Vagina (tissue), 2 donors: ENCODE measurements around the gene NXPH4.

Experiments used
- POLR2A ChIP-seq, 2 donors: fragments of 450-650 bp; IDR thresholded peaks; one replicate each; pipeline ENCODE4 v1.6.1; 2017; ENCODE audit warnings: antibody characterized with exemption in 2 of 2, mild to moderate bottlenecking in 2 of 2, moderate library complexity in 2 of 2
- POLR2AphosphoS5 ChIP-seq, 2 donors: sonication (generic); formaldehyde crosslinking; IDR thresholded peaks; one replicate each; pipeline ENCODE4 v1.9.0; 2017; ENCODE audit warnings: antibody characterized with exemption in 2 of 2, mild to moderate bottlenecking in 2 of 2, low read depth in 1 of 2; ENCODE audit not compliant: insufficient read depth in 1 of 2
- TF ChIP-seq, protein P1 (sequence below), 3 experiments: fragments of 450-650 bp in 2 of 3; fragments of 200-600 bp in 1 of 3; sonication (generic) in 1 of 3; IDR thresholded peaks; one replicate each; pipeline ENCODE4 v1.5.1; 2017 to 2019; ENCODE audit warnings: antibody characterized with exemption in 3 of 3, mild to moderate bottlenecking in 2 of 3, moderate library complexity in 2 of 3

DNA sequence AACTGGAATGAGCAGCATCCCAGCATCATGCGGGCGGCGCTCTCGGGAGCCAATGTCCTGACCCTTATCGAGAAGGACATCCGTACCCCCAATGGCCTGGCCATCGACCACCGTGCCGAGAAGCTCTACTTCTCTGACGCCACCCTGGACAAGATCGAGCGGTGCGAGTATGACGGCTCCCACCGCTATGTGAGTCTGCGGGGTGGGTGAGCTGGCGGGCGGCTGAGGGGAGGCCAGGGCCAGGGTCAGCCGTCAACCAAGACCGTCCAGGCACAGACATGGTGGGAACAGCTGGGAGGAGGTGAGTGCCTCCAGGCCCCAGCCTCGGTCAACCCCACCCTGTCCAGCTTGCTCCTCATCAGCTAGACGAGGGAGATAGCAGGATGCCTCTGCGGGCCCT lies 25.8 kb upstream of the NXPH4 start:
- TF ChIP-seq, protein P1, sequence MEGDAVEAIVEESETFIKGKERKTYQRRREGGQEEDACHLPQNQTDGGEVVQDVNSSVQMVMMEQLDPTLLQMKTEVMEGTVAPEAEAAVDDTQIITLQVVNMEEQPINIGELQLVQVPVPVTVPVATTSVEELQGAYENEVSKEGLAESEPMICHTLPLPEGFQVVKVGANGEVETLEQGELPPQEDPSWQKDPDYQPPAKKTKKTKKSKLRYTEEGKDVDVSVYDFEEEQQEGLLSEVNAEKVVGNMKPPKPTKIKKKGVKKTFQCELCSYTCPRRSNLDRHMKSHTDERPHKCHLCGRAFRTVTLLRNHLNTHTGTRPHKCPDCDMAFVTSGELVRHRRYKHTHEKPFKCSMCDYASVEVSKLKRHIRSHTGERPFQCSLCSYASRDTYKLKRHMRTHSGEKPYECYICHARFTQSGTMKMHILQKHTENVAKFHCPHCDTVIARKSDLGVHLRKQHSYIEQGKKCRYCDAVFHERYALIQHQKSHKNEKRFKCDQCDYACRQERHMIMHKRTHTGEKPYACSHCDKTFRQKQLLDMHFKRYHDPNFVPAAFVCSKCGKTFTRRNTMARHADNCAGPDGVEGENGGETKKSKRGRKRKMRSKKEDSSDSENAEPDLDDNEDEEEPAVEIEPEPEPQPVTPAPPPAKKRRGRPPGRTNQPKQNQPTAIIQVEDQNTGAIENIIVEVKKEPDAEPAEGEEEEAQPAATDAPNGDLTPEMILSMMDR (IDR thresholded peaks at IDR 0.05): no peak
- no peak for TF ChIP-seq POLR2A (IDR thresholded peaks at IDR 0.05)
- TF ChIP-seq POLR2AphosphoS5 (IDR thresholded peaks at IDR 0.05; ENCODE audit: insufficient read depth in 1 of 2, low read depth in 1 of 2): no peak
